ENCODE measurements around the gene RUNX3.
A peak's percentile ranks its signal among the peaks of the same experiment; 100 is the strongest.

The RUNX3 gene

GRCh38 chr1:24934310-24935195 lies 4.5 kb upstream of the RUNX3 start:
- peaks cover 52% of the 10 kb centered on the region for H3K27me3 ChIP-seq (ENCODE audit: insufficient read depth, low read length)
- no peaks in the 10 kb centered on the region for H3K36me3 ChIP-seq (ENCODE audit: control insufficient read depth in 1 of 2, insufficient read depth in 2 of 2, low read length in 2 of 2)
- H2BK120ac ChIP-seq (ENCODE audit: insufficient read depth, low read length, poor library complexity): no peak overlapping the region
- peaks cover 0 to 1% of the 10 kb centered on the region in 2 experiments for H3K4me1 ChIP-seq (ENCODE audit: control insufficient read depth in 1 of 2, insufficient read depth in 2 of 2, low read length in 2 of 2)
- H4K8ac ChIP-seq (ENCODE audit: low read depth, low read length): no peak overlapping the region
- no peak for DNase-seq
- H2BK12ac ChIP-seq (ENCODE audit: low read length): no peak overlapping the region
- peaks cover 7% of the 10 kb centered on the region for H3K9me3 ChIP-seq (ENCODE audit: insufficient read depth, low read depth, low read length)
- no peak overlapping the region for H3K9ac ChIP-seq (ENCODE audit: low read length)
- no peak overlapping the region for H4K91ac ChIP-seq (ENCODE audit: low read depth, low read length)
- H3K27ac ChIP-seq (ENCODE audit: low read depth, low read length): no peak overlapping the region
- H2AFZ ChIP-seq (ENCODE audit: insufficient read depth, low read length, poor library complexity): no peak overlapping the region
- no peaks in the 10 kb centered on the region for H3K79me1 ChIP-seq (ENCODE audit: low read length)
- no peak overlapping the region for H3K4me2 ChIP-seq (ENCODE audit: low read length)
- no peak overlapping the region for H4K12ac ChIP-seq (ENCODE audit: low read depth, low read length)
- no peak overlapping the region for H3K18ac ChIP-seq (ENCODE audit: low read length)
- H3K79me2 ChIP-seq (ENCODE audit: control insufficient read depth, insufficient read depth, low read length, poor library complexity): no peaks in the 10 kb centered on the region
- no peak overlapping the region for H2AK5ac ChIP-seq (ENCODE audit: low read length)
- no CpG with 5 or more reads among the region's 16 CpGs for WGBS (ENCODE audit: extremely low coverage, insufficient coverage, insufficient read length)
- H3K14ac ChIP-seq (ENCODE audit: low read length): no peak overlapping the region
- H2BK5ac ChIP-seq (ENCODE audit: low read depth, low read length, poor library complexity): no peak overlapping the region
- H3K4ac ChIP-seq (ENCODE audit: low read depth, low read length): no peak overlapping the region
- no peak overlapping the region for H3K4me3 ChIP-seq (ENCODE audit: low read depth, low read length)
- H3K23ac ChIP-seq (ENCODE audit: low read length): no peak overlapping the region

- Histone ChIP-seq H2BK120ac (ENCODE audit: insufficient read depth, low read length, poor library complexity) (no peak overlapping the region), H4K8ac (ENCODE audit: low read depth, low read length) (no peak overlapping the region), H3K27me3 (ENCODE audit: insufficient read depth, low read length) (peaks cover 63% of the 10 kb centered on the region), H3K79me1 (ENCODE audit: low read length) (no peaks in the 10 kb centered on the region), H3K4me1 (ENCODE audit: control insufficient read depth in 1 of 2, insufficient read depth in 2 of 2, low read length in 2 of 2) (peaks cover 2 to 4% of the 10 kb centered on the region in 2 experiments), H3K4me3 (ENCODE audit: low read depth, low read length) (no peak overlapping the region), H2BK12ac (ENCODE audit: low read length) (no peak overlapping the region), H3K9me3 (ENCODE audit: insufficient read depth, low read depth, low read length) (peaks cover 7% of the 10 kb centered on the region), H4K12ac (ENCODE audit: low read depth, low read length) (no peak overlapping the region), H2AK5ac (ENCODE audit: low read length) (no peak overlapping the region), H3K4ac (ENCODE audit: low read depth, low read length) (no peak overlapping the region), H2BK5ac (ENCODE audit: low read depth, low read length, poor library complexity) (no peak overlapping the region), H4K91ac (ENCODE audit: low read depth, low read length) (no peak overlapping the region), H3K9ac (ENCODE audit: low read length) (no peak overlapping the region), H3K27ac (ENCODE audit: low read depth, low read length) (no peak overlapping the region), H3K23ac (ENCODE audit: low read length) (no peak overlapping the region), H3K14ac (ENCODE audit: low read length) (no peak overlapping the region), H3K4me2 (ENCODE audit: low read length) (no peak overlapping the region), H2AFZ (ENCODE audit: insufficient read depth, low read length, poor library complexity) (no peak overlapping the region), H3K79me2 (ENCODE audit: control insufficient read depth, insufficient read depth, low read length, poor library complexity) (no peaks in the 10 kb centered on the region), H3K18ac (ENCODE audit: low read length) (no peak overlapping the region), H3K36me3 (ENCODE audit: control insufficient read depth in 1 of 2, insufficient read depth in 2 of 2, low read length in 2 of 2) (no peaks in the 10 kb centered on the region)
- WGBS (ENCODE audit: extremely low coverage, insufficient coverage, insufficient read length): no CpG with 5 or more reads among the region's 12 CpGs
- no peak for DNase-seq
Observed at GRCh38 chr1:24933468-24933867, 3.4 kb upstream of the RUNX3 start.

- no peak overlapping the region for H3K9ac ChIP-seq (ENCODE audit: low read length)
- H3K9me3 ChIP-seq (ENCODE audit: insufficient read depth, low read depth, low read length): peaks cover 7% of the 10 kb centered on the region
- peaks cover 69% of the 10 kb centered on the region for H3K27me3 ChIP-seq (ENCODE audit: insufficient read depth, low read length)
- no CpG with 5 or more reads among the region's 13 CpGs for WGBS (ENCODE audit: extremely low coverage, insufficient coverage, insufficient read length)
- no peak overlapping the region for H2AK5ac ChIP-seq (ENCODE audit: low read length)
- no peak overlapping the region for H2AFZ ChIP-seq (ENCODE audit: insufficient read depth, low read length, poor library complexity)
- H2BK120ac ChIP-seq (ENCODE audit: insufficient read depth, low read length, poor library complexity): no peak overlapping the region
- no peak overlapping the region for H2BK12ac ChIP-seq (ENCODE audit: low read length)
- H4K12ac ChIP-seq (ENCODE audit: low read depth, low read length): no peak overlapping the region
- H3K4me2 ChIP-seq (ENCODE audit: low read length): peak overlapping the region; percentile 10
- no peak overlapping the region for H3K4me3 ChIP-seq (ENCODE audit: low read depth, low read length)
- peaks cover 2 to 4% of the 10 kb centered on the region in 2 experiments for H3K4me1 ChIP-seq (ENCODE audit: control insufficient read depth in 1 of 2, insufficient read depth in 2 of 2, low read length in 2 of 2)
- H4K8ac ChIP-seq (ENCODE audit: low read depth, low read length): no peak overlapping the region
- DNase-seq: no peak
- no peak overlapping the region for H2BK5ac ChIP-seq (ENCODE audit: low read depth, low read length, poor library complexity)
- H3K18ac ChIP-seq (ENCODE audit: low read length): no peak overlapping the region
- H3K79me1 ChIP-seq (ENCODE audit: low read length): no peaks in the 10 kb centered on the region
- no peak overlapping the region for H3K14ac ChIP-seq (ENCODE audit: low read length)
- no peaks in the 10 kb centered on the region for H3K79me2 ChIP-seq (ENCODE audit: control insufficient read depth, insufficient read depth, low read length, poor library complexity)
- H4K91ac ChIP-seq (ENCODE audit: low read depth, low read length): no peak overlapping the region
- no peaks in the 10 kb centered on the region for H3K36me3 ChIP-seq (ENCODE audit: control insufficient read depth in 1 of 2, insufficient read depth in 2 of 2, low read length in 2 of 2)
- no peak overlapping the region for H3K27ac ChIP-seq (ENCODE audit: low read depth, low read length)
- H3K23ac ChIP-seq (ENCODE audit: low read length): no peak overlapping the region
- no peak overlapping the region for H3K4ac ChIP-seq (ENCODE audit: low read depth, low read length)
Observed at GRCh38 chr1:24932725-24933294, 2.7 kb upstream of the RUNX3 start.

- Histone ChIP-seq H3K23ac (ENCODE audit: low read length) (no peak overlapping the region), H3K18ac (ENCODE audit: low read length) (no peak overlapping the region), H4K12ac (ENCODE audit: low read depth, low read length) (no peak overlapping the region), H3K79me1 (ENCODE audit: low read length) (no peaks in the 10 kb centered on the region), H3K4me2 (ENCODE audit: low read length) (peak overlapping the region; percentile 33), H2BK120ac (ENCODE audit: insufficient read depth, low read length, poor library complexity) (no peak overlapping the region), H2AFZ (ENCODE audit: insufficient read depth, low read length, poor library complexity) (no peak overlapping the region), H4K8ac (ENCODE audit: low read depth, low read length) (no peak overlapping the region), H3K14ac (ENCODE audit: low read length) (no peak overlapping the region), H2BK12ac (ENCODE audit: low read length) (no peak overlapping the region), H3K36me3 (ENCODE audit: control insufficient read depth in 1 of 2, insufficient read depth in 2 of 2, low read length in 2 of 2) (no peaks in the 10 kb centered on the region), H2AK5ac (ENCODE audit: low read length) (no peak overlapping the region), H3K4me3 (ENCODE audit: low read depth, low read length) (no peak overlapping the region), H3K27ac (ENCODE audit: low read depth, low read length) (no peak overlapping the region), H3K4me1 (ENCODE audit: control insufficient read depth in 1 of 2, insufficient read depth in 2 of 2, low read length in 2 of 2) (peaks cover 2 to 4% of the 10 kb centered on the region in 2 experiments), H3K9ac (ENCODE audit: low read length) (no peak overlapping the region), H3K9me3 (ENCODE audit: insufficient read depth, low read depth, low read length) (peaks cover 7% of the 10 kb centered on the region), H3K27me3 (ENCODE audit: insufficient read depth, low read length) (peaks cover 75% of the 10 kb centered on the region), H3K79me2 (ENCODE audit: control insufficient read depth, insufficient read depth, low read length, poor library complexity) (no peaks in the 10 kb centered on the region), H4K91ac (ENCODE audit: low read depth, low read length) (no peak overlapping the region), H2BK5ac (ENCODE audit: low read depth, low read length, poor library complexity) (no peak overlapping the region), H3K4ac (ENCODE audit: low read depth, low read length) (no peak overlapping the region)
- peak; percentile 21 to 58 for DNase-seq
- no CpG with 5 or more reads among the region's 34 CpGs for WGBS (ENCODE audit: extremely low coverage, insufficient coverage, insufficient read length)
Observed at GRCh38 chr1:24932284-24932683, 2.2 kb upstream of the RUNX3 start.

Data from trophoblast cell (in vitro differentiated cells and primary cell).